D721Med (cell line): ENCODE data around the gene CFAP210.

Experiments
- DNase-seq: peaks from one replicate; pipeline ENCODE4 v3.0.0; 2011; ENCODE audit warnings: low spot score; ENCODE audit not compliant: insufficient read length
- FAIRE-seq: peaks from 2 replicates; lab custom pipeline; 2011; peaks lifted over from hg19 to GRCh38; lab: Jason Lieb, UNC
- CTCF ChIP-seq: IDR thresholded peaks from 2 replicates; pipeline ENCODE4 v1.5.1; 2012; ENCODE audit warnings: mild to moderate bottlenecking, control low read depth; ENCODE audit not compliant: insufficient read depth; ENCODE audit errors: missing control alignments

CFAP210 gene

GRCh38 chr2:169694113-169694893, at the start of gene CFAP210, which contains the start of gene PHOSPHO2:
CFAP210 (minus strand) TSS chr2:169694405; CDS start chr2:169694327, 78 bp downstream.
PHOSPHO2 (plus strand) TSS chr2:169694469; CDS start chr2:169700972, 6,503 bp downstream.
- peak; percentile 65 for DNase-seq
- no peak for TF ChIP-seq CTCF
- FAIRE-seq: no peak

- FAIRE-seq: peak; percentile 91
Measured at GRCh38 chr2:169743549-169743948, 49.3 kb upstream of the CFAP210 start.

GRCh38 chr2:169739351-169739750, 45.1 kb upstream of the CFAP210 start:
- DNase-seq (no peak), FAIRE-seq (no peak)
- TF ChIP-seq CTCF: no peak

More at GRCh38 chr2:169743549-169743948, 49.3 kb upstream of the CFAP210 start:
- TF ChIP-seq CTCF: no peak
- DNase-seq: no peak

- FAIRE-seq (no peak), DNase-seq (no peak)
- no peak for TF ChIP-seq CTCF
Measured at GRCh38 chr2:169738566-169739229, 44.5 kb upstream of the CFAP210 start.

- FAIRE-seq: no peak
Measured at GRCh38 chr2:169736902-169737301, 42.7 kb upstream of the CFAP210 start.

GRCh38 chr2:169735623-169736022, 41.4 kb upstream of the CFAP210 start:
- no peak for FAIRE-seq
- TF ChIP-seq CTCF: no peak
- DNase-seq: no peak

More at GRCh38 chr2:169736902-169737301, 42.7 kb upstream of the CFAP210 start:
- no peak for TF ChIP-seq CTCF
- no peak for DNase-seq
